ENCODE measurements around the gene OPRD1.

DNA sequence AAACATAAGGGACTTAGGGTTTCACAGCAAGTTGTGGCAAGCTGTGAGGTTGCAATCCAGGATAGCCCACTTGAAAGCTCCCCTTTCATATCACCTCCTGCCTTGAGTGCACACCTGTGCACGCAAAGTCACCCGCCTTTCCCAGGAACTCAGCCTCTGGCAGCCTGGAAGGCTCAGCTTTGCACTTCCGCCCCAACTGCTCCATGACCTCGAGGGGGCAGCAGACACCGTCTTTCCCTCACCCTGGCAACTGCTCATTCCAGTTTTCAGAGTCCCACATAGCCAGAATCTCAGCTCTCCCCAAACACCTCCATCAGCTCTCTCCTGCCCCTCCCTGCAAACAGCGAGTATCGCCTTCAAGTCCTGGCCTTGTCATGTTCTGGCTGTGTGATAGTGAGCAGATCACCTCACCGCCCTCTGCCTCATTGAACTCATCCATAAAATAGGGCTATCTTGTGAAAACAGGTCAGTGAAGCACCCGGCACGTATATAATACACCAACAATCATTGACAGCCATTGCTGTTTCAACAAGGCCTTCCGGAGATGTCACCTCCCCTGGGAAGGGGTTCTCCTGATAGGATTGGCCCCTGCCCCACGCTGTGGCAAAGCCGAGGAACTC, 70.1 kb downstream of the OPRD1 start:
- TF ChIP-seq NFRKB (IDR thresholded peaks at IDR 0.05) (no peak), LEF1 (IDR thresholded peaks at IDR 0.05; ENCODE audit: borderline replicate concordance) (no peak), TARDBP (IDR thresholded peaks at IDR 0.05) (no peak), FOXA1 (IDR thresholded peaks at IDR 0.05) (no peak), ELF4 (IDR thresholded peaks at IDR 0.05) (no peak; the same call in 1 of the 2 replicates), BHLHE40 (IDR thresholded peaks at IDR 0.05; ENCODE audit: borderline replicate concordance) (no peak), L3MBTL2 (conservative IDR thresholded peaks at IDR 0.05) (no peak), FOXK2 (IDR thresholded peaks at IDR 0.05) (no peak), SUZ12 (IDR thresholded peaks at IDR 0.05) (no peak), FOXM1 (IDR thresholded peaks at IDR 0.05; ENCODE audit: borderline replicate concordance) (no peak), ARNT (IDR thresholded peaks at IDR 0.05) (no peak), SP1 (IDR thresholded peaks at IDR 0.05) (no peak)
- TF ChIP-seq, protein P1, sequence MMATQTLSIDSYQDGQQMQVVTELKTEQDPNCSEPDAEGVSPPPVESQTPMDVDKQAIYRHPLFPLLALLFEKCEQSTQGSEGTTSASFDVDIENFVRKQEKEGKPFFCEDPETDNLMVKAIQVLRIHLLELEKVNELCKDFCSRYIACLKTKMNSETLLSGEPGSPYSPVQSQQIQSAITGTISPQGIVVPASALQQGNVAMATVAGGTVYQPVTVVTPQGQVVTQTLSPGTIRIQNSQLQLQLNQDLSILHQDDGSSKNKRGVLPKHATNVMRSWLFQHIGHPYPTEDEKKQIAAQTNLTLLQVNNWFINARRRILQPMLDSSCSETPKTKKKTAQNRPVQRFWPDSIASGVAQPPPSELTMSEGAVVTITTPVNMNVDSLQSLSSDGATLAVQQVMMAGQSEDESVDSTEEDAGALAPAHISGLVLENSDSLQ (IDR thresholded peaks at IDR 0.05) = no peak

Measured in HEK293T (cell line).